GM12878 (cell line): ENCODE results near the gene MPDZ.

Experiments used
- EP300 ChIP-seq, 2 experiments: fragments of 150-350 bp in 1 of 2; IDR thresholded peaks; 2 replicates each; pipeline ENCODE4 v1.6.1; 2011 to 2012; ENCODE audit warnings: low read depth in 2 of 2, low read length in 2 of 2, borderline replicate concordance in 1 of 2, improper control_type of control experiment in 1 of 2, inconsistent platforms in 1 of 2; ENCODE audit not compliant: control insufficient read depth in 1 of 2
- WRNIP1 ChIP-seq: IDR thresholded peaks from 2 replicates; pipeline ENCODE4 v1.6.1; 2011; ENCODE audit warnings: low read depth, low read length, improper control_type of control experiment, borderline replicate concordance

GRCh38 chr9:13064676-13065075 lies 214.8 kb downstream of the MPDZ start:
- TF ChIP-seq WRNIP1, result no peak
- TF ChIP-seq EP300 (IDR thresholded peaks at IDR 0.05; ENCODE audit: borderline replicate concordance in 1 of 2, control insufficient read depth in 1 of 2, low read depth in 2 of 2, low read length in 2 of 2), result no peak
